Mucosa of descending colon (tissue), 3 donors: Measurements from ENCODE around the gene LPCAT2. TPM values are rescaled to one million over a fixed set of nuclear protein-coding genes. Genes with fewer than 3 reads are reported as not detected.

ENCODE experiments used
- ATAC-seq: fragments of 200-7000 bp; cut with Tn5 transposase; one replicate; pipeline ENCODE4 v1.9.1; 2020; ENCODE audit warnings: mild to moderate bottlenecking, moderate library complexity
- DNase-seq, 3 donors: peaks; one replicate each; pipeline ENCODE4 v3.0.0-alpha.2; 2020
- H3K36me3 ChIP-seq: fragments of 200-600 bp; one replicate; pipeline ENCODE4 v1.8.0; 2021; ENCODE audit warnings: low read depth, mild to moderate bottlenecking
- H3K4me1 ChIP-seq: fragments of 200-600 bp; one replicate; pipeline ENCODE4 v1.8.0; 2021; ENCODE audit warnings: low read depth, mild to moderate bottlenecking
- H3K4me3 ChIP-seq: fragments of 200-600 bp; one replicate; pipeline ENCODE4 v1.8.0; 2021; ENCODE audit warnings: mild to moderate bottlenecking
- H3K9me3 ChIP-seq: fragments of 200-600 bp; one replicate; pipeline ENCODE4 v1.8.0; 2021; ENCODE audit warnings: mild to moderate bottlenecking
- CTCF ChIP-seq: fragments of 200-600 bp; IDR thresholded peaks from one replicate; pipeline ENCODE4 v1.8.0; 2022; ENCODE audit warnings: antibody characterized with exemption, mild to moderate bottlenecking
- intact Hi-C, 2 donors: fragments of 100-400 bp; cut with DNase I in 1 of 2; cut with micrococcal nuclease in 1 of 2; formaldehyde crosslinking; loops; one replicate each; pipeline versions ENCODE4 v1.11.0 to v1.11.1; 2022; cut with DNase I, micrococcal nuclease
- total RNA-seq, 3 donors: library from RNA; stranded (reverse); fragmentation: NEBNext Ultra II Directional in 2 of 3; extraction: Animal tissue kit (Norgen Biotek cat#: 25700) in 2 of 3; gene quantifications; one replicate each; pipeline versions ENCODE4 v1.2.1 to v1.2.4, GENCODE V29; 2021 to 2023
- donor health status: DM: no; HTN: no; CAD: no; lungs with moderate emphysema.
- donor health status: DM: no; HTN: no; CAD: no.
- donor health status: DM: no; HTN: yes; CAD: no.

LPCAT2 gene
- total RNA-seq, 3 donors from 2014 or later = 11.3 to 22.1 (median 13.8) TPM

GRCh38 chr16:55478827-55479429 is 29.9 kb upstream of the LPCAT2 start, which contains the start of gene MMP2:
Gene MMP2, plus strand, starts transcription at chr16:55479198. Its CDS starts 282 bp downstream, at chr16:55479480.
- ATAC-seq (peak; percentile 58), DNase-seq (peak; percentile 51 to 71 (median 55))
- Histone ChIP-seq H3K4me3 (no peak within 1 kb of the TSS), H3K4me1 (no peaks in the 10 kb centered on the region), H3K9me3 (no peaks in the 10 kb centered on the region), H3K36me3 (no peaks in the 10 kb centered on the region)
- intact Hi-C loops = no loop called here
- TF ChIP-seq CTCF = no peak

GRCh38 chr16:55479430-55480140 is 29.3 kb upstream of the LPCAT2 start:
- DNase-seq = no peak
- Histone ChIP-seq H3K4me1 (no peaks in the 10 kb centered on the region), H3K9me3 (no peaks in the 10 kb centered on the region), H3K4me3 (no peak overlapping the region), H3K36me3 (no peaks in the 10 kb centered on the region)
- TF ChIP-seq CTCF = no peak
- ATAC-seq = no peak
- intact Hi-C loops = no loop called here

GRCh38 chr16:55480228-55480655 is 28.6 kb upstream of the LPCAT2 start:
- Histone ChIP-seq H3K4me3 (no peak overlapping the region), H3K4me1 (no peaks in the 10 kb centered on the region), H3K36me3 (no peaks in the 10 kb centered on the region), H3K9me3 (no peaks in the 10 kb centered on the region)
- intact Hi-C loops = no loop called here
- no peak for TF ChIP-seq CTCF
- DNase-seq = peak; percentile 66 to 81 (median 74)
- peak; percentile 63 for ATAC-seq

GRCh38 chr16:55481023-55481422 is 27.8 kb upstream of the LPCAT2 start:
- no peaks in the 10 kb centered on the region for H3K9me3 ChIP-seq
- intact Hi-C loops = no loop called here
- no peaks in the 10 kb centered on the region for H3K36me3 ChIP-seq
- no peak for TF ChIP-seq CTCF
- H3K4me1 ChIP-seq = no peaks in the 10 kb centered on the region
- ATAC-seq (no peak), DNase-seq (no peak)
- H3K4me3 ChIP-seq = no peak overlapping the region

GRCh38 chr16:55482056-55482455 is 26.8 kb upstream of the LPCAT2 start:
- Histone ChIP-seq H3K9me3 (no peaks in the 10 kb centered on the region), H3K4me1 (no peaks in the 10 kb centered on the region), H3K4me3 (no peak overlapping the region), H3K36me3 (no peaks in the 10 kb centered on the region)
- intact Hi-C loops = no loop called here
- no peak for ATAC-seq
- DNase-seq = no peak
- no peak for TF ChIP-seq CTCF
